GM12878 (cell line): ENCODE results near the gene GPBP1L1. TPM values are rescaled to one million over a fixed set of nuclear protein-coding genes. Genes with fewer than 3 reads are reported as not detected.
A peak's percentile ranks its signal among the peaks of the same experiment; 100 is the strongest.

Source experiments
- BCLAF1 ChIP-seq: fragments of 450-650 bp; IDR thresholded peaks from 2 replicates; pipeline ENCODE4 v1.6.1; 2017; ENCODE audit warnings: antibody characterized with exemption, mild to moderate bottlenecking, moderate library complexity
- BRCA1 ChIP-seq: IDR thresholded peaks from 2 replicates; pipeline ENCODE4 v1.6.1; 2011; ENCODE audit warnings: low read depth, low read length, improper control_type of control experiment
- CBX3 ChIP-seq: fragments of 200-600 bp; sonication (generic); IDR thresholded peaks from 2 replicates; pipeline ENCODE4 v1.6.1; 2016; ENCODE audit warnings: low read depth, borderline replicate concordance
- CBX5 ChIP-seq: sonication (generic); IDR thresholded peaks from 2 replicates; pipeline ENCODE4 v1.6.1; 2016; ENCODE audit warnings: low read depth, moderate library complexity, mild to moderate bottlenecking, inconsistent platforms
- CHD4 ChIP-seq: fragments of 200-600 bp; sonication (generic); IDR thresholded peaks from 2 replicates; pipeline ENCODE4 v1.6.1; 2016; ENCODE audit warnings: mild to moderate bottlenecking
- CREB1 ChIP-seq: IDR thresholded peaks from 2 replicates; pipeline ENCODE4 v1.6.1; 2012; ENCODE audit warnings: low read depth, mild to moderate bottlenecking, inconsistent platforms
- DPF2 ChIP-seq: fragments of 450-650 bp; IDR thresholded peaks from 2 replicates; pipeline ENCODE4 v1.6.1; 2017; ENCODE audit warnings: mild to moderate bottlenecking
- EGR1 ChIP-seq, 2 experiments: IDR thresholded peaks; 1 replicate in 1 of 2; 2 replicates in 1 of 2; pipeline ENCODE4 v1.6.1; 2011 to 2012; ENCODE audit warnings: low read depth in 2 of 2, low read length in 2 of 2, borderline replicate concordance in 1 of 2, mild to moderate bottlenecking in 1 of 2, moderate library complexity in 1 of 2
- ESRRA ChIP-seq: IDR thresholded peaks from 2 replicates; pipeline ENCODE4 v1.6.1; 2012; ENCODE audit warnings: mild to moderate bottlenecking, low read length, improper control_type of control experiment
- FOXK2 ChIP-seq: fragments of 450-650 bp; IDR thresholded peaks from 2 replicates; pipeline ENCODE4 v1.6.1; 2017; ENCODE audit warnings: mild to moderate bottlenecking, moderate library complexity
- FOXM1 ChIP-seq: IDR thresholded peaks from 2 replicates; pipeline ENCODE4 v1.6.1; 2012; ENCODE audit warnings: low read depth, mild to moderate bottlenecking, inconsistent platforms, low read length, moderate library complexity
- HDAC2 ChIP-seq: fragments of 200-600 bp; sonication (generic); IDR thresholded peaks from 2 replicates; pipeline ENCODE4 v1.6.1; 2017
- HDGF ChIP-seq: fragments of 450-650 bp; IDR thresholded peaks from 2 replicates; pipeline ENCODE4 v1.6.1; 2016; ENCODE audit warnings: antibody characterized with exemption
- KLF5 ChIP-seq: fragments of 450-650 bp; IDR thresholded peaks from 2 replicates; pipeline ENCODE4 v1.6.1; 2014; ENCODE audit warnings: mild to moderate bottlenecking; ENCODE audit not compliant: partially characterized antibody
- MTA2 ChIP-seq: fragments of 450-650 bp; IDR thresholded peaks from 2 replicates; pipeline ENCODE4 v1.6.1; 2016; ENCODE audit warnings: low read depth, mild to moderate bottlenecking, moderate library complexity
- MYB ChIP-seq: fragments of 150-350 bp; IDR thresholded peaks from 2 replicates; pipeline ENCODE4 v1.6.1; 2014; ENCODE audit warnings: mild to moderate bottlenecking, low read depth, low read length, borderline replicate concordance
- MYC ChIP-seq: IDR thresholded peaks from 2 replicates; pipeline ENCODE4 v1.6.1; 2011; ENCODE audit warnings: mild to moderate bottlenecking, low read length, moderate library complexity, inconsistent platforms; ENCODE audit not compliant: insufficient read depth, insufficient replicate concordance, insufficient read length, severe bottlenecking
- NR2C1 ChIP-seq: fragments of 450-650 bp; IDR thresholded peaks from 2 replicates; pipeline ENCODE4 v1.6.1; 2017; ENCODE audit warnings: antibody characterized with exemption, mild to moderate bottlenecking, moderate library complexity
- NRF1 ChIP-seq: conservative IDR thresholded peaks from 2 replicates; pipeline ENCODE4 v1.6.1; 2011; ENCODE audit warnings: mild to moderate bottlenecking, low read depth, low read length, improper control_type of control experiment
- PAX8 ChIP-seq: fragments of 450-650 bp; IDR thresholded peaks from 2 replicates; pipeline ENCODE4 v1.6.1; 2017; ENCODE audit warnings: mild to moderate bottlenecking, moderate library complexity
- POLR2AphosphoS2 ChIP-seq: IDR thresholded peaks from 2 replicates; pipeline ENCODE4 v1.6.1; 2011; ENCODE audit warnings: low read depth, mild to moderate bottlenecking, low read length, improper control_type of control experiment, moderate library complexity
- POLR2AphosphoS5 ChIP-seq: IDR thresholded peaks from 2 replicates; pipeline ENCODE4 v1.6.1; 2011; ENCODE audit warnings: mild to moderate bottlenecking, low read length, inconsistent platforms
- RB1 ChIP-seq: fragments of 450-650 bp; formaldehyde crosslinking; IDR thresholded peaks from 2 replicates; pipeline ENCODE4 v1.6.1; 2017; ENCODE audit warnings: mild to moderate bottlenecking, borderline replicate concordance
- RBBP5 ChIP-seq: fragments of 200-600 bp; sonication (generic); conservative IDR thresholded peaks from 2 replicates; pipeline ENCODE4 v1.6.1; 2016
- RCOR1 ChIP-seq: conservative IDR thresholded peaks from 2 replicates; pipeline ENCODE4 v1.6.1; 2012; ENCODE audit warnings: low read depth, low read length, improper control_type of control experiment
- RUNX3 ChIP-seq: IDR thresholded peaks from 2 replicates; pipeline ENCODE4 v1.6.1; 2012; ENCODE audit warnings: low read length, inconsistent platforms
- STAT1 ChIP-seq: fragments of 450-650 bp; conservative IDR thresholded peaks from 2 replicates; pipeline ENCODE4 v1.6.1; 2014; ENCODE audit warnings: antibody characterized with exemption, mild to moderate bottlenecking
- WRNIP1 ChIP-seq: IDR thresholded peaks from 2 replicates; pipeline ENCODE4 v1.6.1; 2011; ENCODE audit warnings: low read depth, low read length, improper control_type of control experiment, borderline replicate concordance
- YBX1 ChIP-seq: fragments of 450-650 bp; IDR thresholded peaks from 2 replicates; pipeline ENCODE4 v1.6.1; 2016; ENCODE audit warnings: antibody characterized with exemption
- ZBED1 ChIP-seq: IDR thresholded peaks from 2 replicates; pipeline ENCODE4 v1.6.1; 2016; ENCODE audit warnings: borderline replicate concordance
- ZNF24 ChIP-seq: fragments of 450-650 bp; IDR thresholded peaks from 2 replicates; pipeline ENCODE4 v1.6.1; 2017; ENCODE audit warnings: antibody characterized with exemption, mild to moderate bottlenecking
- polyA plus RNA-seq, 11 experiments: library from polyadenylated mRNA; depleted of rRNA in 4 of 11; unstranded in 6 of 11; stranded (reverse) in 5 of 11; fragments of >200 nt; fragmentation: Nextera tagmentation in 4 of 11; fragmentation: Illumina TruSeq in 1 of 11; extraction: Ambion mirVana in 4 of 11; extraction: Trizol in 1 of 11; gene quantifications; 1 replicate in 1 of 11; 2 replicates in 10 of 11; pipeline versions ENCODE4 v1.2.1 to v1.2.3, GENCODE V29; 2011 to 2016; ENCODE audit warnings: inconsistent platforms in 2 of 11, missing spikeins in 2 of 11, low read depth in 1 of 11
- total RNA-seq, 4 experiments: library from RNA; depleted of rRNA in 3 of 4; stranded (reverse); fragments of >200 nt in 3 of 4; fragmentation: Illumina TruSeq in 1 of 4; extraction: Trizol in 1 of 4; gene quantifications; 2 replicates each; pipeline versions ENCODE4 v1.2.1 to v1.2.3, GENCODE V29; 2013 to 2021

The GPBP1L1 gene
- total and polyA plus RNA-seq, 10 of the 15 experiments (the other 5 are each of a cell fraction or from before 2014, with no cell fraction given): 37.3 to 91.6 (median 81.2) TPM

GRCh38 chr1:45687754-45688740 lies 1.7 kb upstream of the GPBP1L1 start, which contains the start of gene TMEM69 (continued):
- TF ChIP-seq BCLAF1: no peak; the same call in 1 of the 2 replicates
- no peak for TF ChIP-seq HDGF
- 0 out of 2 replicates have a peak, but pooled peaks have one; percentile 25 for TF ChIP-seq DPF2
- TF ChIP-seq KLF5: no peak
- TF ChIP-seq MYC: peak; percentile 68
- 0 out of 2 replicates have a peak, but pooled peaks have one; percentile 71 for TF ChIP-seq RCOR1
- no peak for TF ChIP-seq PAX8
- TF ChIP-seq CHD4: no peak
- TF ChIP-seq RBBP5: 0 out of 2 replicates have a peak, but pooled peaks have one; percentile 48
- TF ChIP-seq NR2C1: peak; percentile 76
- TF ChIP-seq ZNF24: 0 out of 2 replicates have a peak, but pooled peaks have one; percentile 47
- no peak for TF ChIP-seq NRF1
- TF ChIP-seq YBX1: no peak
- no peak for TF ChIP-seq HDAC2
- peak; percentile 76 for TF ChIP-seq RUNX3
- no peak for TF ChIP-seq MYB
- peak; percentile 91 for TF ChIP-seq ESRRA
- TF ChIP-seq WRNIP1: peak; percentile 40; the same call in 1 of the 2 replicates
- peak; percentile 63 for TF ChIP-seq CREB1
- TF ChIP-seq ZBED1: peak; percentile 72
- TF ChIP-seq POLR2AphosphoS5: peak; percentile 74
- no peak for TF ChIP-seq FOXK2
- TF ChIP-seq CBX5: 0 out of 2 replicates have a peak, but pooled peaks have one; percentile 45
- TF ChIP-seq STAT1: 0 out of 2 replicates have a peak, but pooled peaks have one; percentile 31
- TF ChIP-seq FOXM1: peak; percentile 69
- TF ChIP-seq POLR2AphosphoS2: peak; percentile 79
- TF ChIP-seq BRCA1: no peak
- TF ChIP-seq MTA2: no peak; the same call in 1 of the 2 replicates
- no peak for TF ChIP-seq CBX3
- TF ChIP-seq RB1: peak; percentile 68; the same call in 1 of the 2 replicates
- no peak for TF ChIP-seq EGR1 (IDR thresholded peaks at IDR 0.05; ENCODE audit: borderline replicate concordance in 1 of 2, low read depth in 2 of 2, low read length in 2 of 2)
